ENCODE measurements around the gene MAPK9. TPM values are rescaled to one million over a fixed set of nuclear protein-coding genes. Genes with fewer than 3 reads are reported as not detected.

Gene MAPK9
- total RNA-seq, 1 experiment from 2014 or later: 65.4 TPM

GRCh38 chr5:180296771-180297170 is 4.9 kb upstream of the MAPK9 start:
- H3K4me1 Mint-ChIP-seq (ENCODE audit: low read depth, unreplicated experiment): peaks cover 14% of the 10 kb centered on the region
- intact Hi-C loops (cut with micrococcal nuclease; ENCODE audit: unreplicated experiment): loop anchor here (10.0 kb wide), 2 partner anchors 172 to 308 kb away; no protein-coding TSS in a partner anchor
- TF ChIP-seq CTCF (IDR thresholded peaks at IDR 0.05; ENCODE audit: unreplicated experiment): no peak
- no peaks in the 10 kb centered on the region for H3K9me3 Mint-ChIP-seq (ENCODE audit: low read depth, unreplicated experiment)
- CTCF ChIA-PET: interaction anchor here (0.8 to 1.0 kb wide), 2 partner anchors 19 to 29 kb away, joined by 3 to 4 read pairs; no protein-coding TSS in a partner anchor
- H3K27ac Mint-ChIP-seq (ENCODE audit: unreplicated experiment): no peak overlapping the region
- no peak overlapping the region for H3K4me3 Mint-ChIP-seq (ENCODE audit: low read depth, unreplicated experiment)
- peaks cover 27% of the 10 kb centered on the region for H3K27me3 Mint-ChIP-seq (ENCODE audit: unreplicated experiment)
- no peak for DNase-seq
- H3K36me3 Mint-ChIP-seq (ENCODE audit: insufficient read depth, unreplicated experiment): peaks cover 30% of the 10 kb centered on the region
- no TSS peak for BruUV-seq (replicated peaks)

GRCh38 chr5:180294913-180295555 is 3.2 kb upstream of the MAPK9 start:
- no peak overlapping the region for H3K27ac Mint-ChIP-seq (ENCODE audit: unreplicated experiment)
- H3K4me3 Mint-ChIP-seq (ENCODE audit: low read depth, unreplicated experiment): no peak overlapping the region
- no peak for DNase-seq
- H3K36me3 Mint-ChIP-seq (ENCODE audit: insufficient read depth, unreplicated experiment): peaks cover 48% of the 10 kb centered on the region
- peaks cover 9% of the 10 kb centered on the region for H3K27me3 Mint-ChIP-seq (ENCODE audit: unreplicated experiment)
- H3K9me3 Mint-ChIP-seq (ENCODE audit: low read depth, unreplicated experiment): no peaks in the 10 kb centered on the region
- TF ChIP-seq CTCF (IDR thresholded peaks at IDR 0.05; ENCODE audit: unreplicated experiment): no peak
- intact Hi-C loops (cut with micrococcal nuclease; ENCODE audit: unreplicated experiment): loop anchor here (5.0 to 10.0 kb wide), 3 partner anchors 32 to 310 kb away; no protein-coding TSS in a partner anchor
- CTCF ChIA-PET: interaction anchor here (0.7 to 2.0 kb wide), 2 partner anchors 20 to 34 kb away, joined by 4 to 6 read pairs; no protein-coding TSS in a partner anchor
- no TSS peak for BruUV-seq (replicated peaks)
- peaks cover 26% of the 10 kb centered on the region for H3K4me1 Mint-ChIP-seq (ENCODE audit: low read depth, unreplicated experiment)

GRCh38 chr5:180294411-180294810 is 2.5 kb upstream of the MAPK9 start:
- H3K27me3 Mint-ChIP-seq (ENCODE audit: unreplicated experiment): peaks cover 3% of the 10 kb centered on the region
- H3K36me3 Mint-ChIP-seq (ENCODE audit: insufficient read depth, unreplicated experiment): peaks cover 48% of the 10 kb centered on the region
- no TSS peak for BruUV-seq (replicated peaks)
- no peaks in the 10 kb centered on the region for H3K9me3 Mint-ChIP-seq (ENCODE audit: low read depth, unreplicated experiment)
- no peak overlapping the region for H3K4me3 Mint-ChIP-seq (ENCODE audit: low read depth, unreplicated experiment)
- no peak for TF ChIP-seq CTCF (IDR thresholded peaks at IDR 0.05; ENCODE audit: unreplicated experiment)
- CTCF ChIA-PET: interaction anchor here (0.7 to 2.0 kb wide), 3 partner anchors 21 to 35 kb away, joined by 4 to 14 read pairs (median 6); no protein-coding TSS in a partner anchor
- no peak for DNase-seq
- H3K4me1 Mint-ChIP-seq (ENCODE audit: low read depth, unreplicated experiment): peaks cover 32% of the 10 kb centered on the region
- H3K27ac Mint-ChIP-seq (ENCODE audit: unreplicated experiment): no peak overlapping the region
- intact Hi-C loops (cut with micrococcal nuclease; ENCODE audit: unreplicated experiment): loop anchor here (5.0 to 10.0 kb wide), 3 partner anchors 33 to 310 kb away; no protein-coding TSS in a partner anchor

GRCh38 chr5:180291234-180291940 is 496 bp downstream of the MAPK9 start:
- CTCF ChIA-PET: interaction anchor here (0.9 to 1.7 kb wide), 3 partner anchors 25 to 83 kb away, joined by 3 to 5 read pairs (median 4); partner anchors contain the start of gene RASGEF1C
- Mint-ChIP-seq H3K27me3 (ENCODE audit: unreplicated experiment) (no peaks in the 10 kb centered on the region), H3K27ac (ENCODE audit: unreplicated experiment) (peak overlapping the region; percentile 83), H3K36me3 (ENCODE audit: insufficient read depth, unreplicated experiment) (peaks cover 60% of the 10 kb centered on the region), H3K9me3 (ENCODE audit: low read depth, unreplicated experiment) (peaks cover 7% of the 10 kb centered on the region), H3K4me1 (ENCODE audit: low read depth, unreplicated experiment) (peaks cover 32% of the 10 kb centered on the region), H3K4me3 (ENCODE audit: low read depth, unreplicated experiment) (peak overlapping the region; percentile 74)
- no TSS peak for BruUV-seq (replicated peaks)
- no peak for TF ChIP-seq CTCF (IDR thresholded peaks at IDR 0.05; ENCODE audit: unreplicated experiment)
- peak; percentile 53 for DNase-seq
- intact Hi-C loops (cut with micrococcal nuclease; ENCODE audit: unreplicated experiment): loop anchor here (5.0 to 10.0 kb wide), 3 partner anchors 36 to 313 kb away; no protein-coding TSS in a partner anchor
